ENCODE data around the gene NDC80.

Gene NDC80

GRCh38 chr18:2559249-2559648 lies 12.1 kb upstream of the NDC80 start:
- DNase-seq (ENCODE audit: low read depth) = no peak

- DNase-seq (ENCODE audit: low read depth) = no peak
Measured at GRCh38 chr18:2564373-2564772, 7.0 kb upstream of the NDC80 start.

GRCh38 chr18:2568129-2568528 lies 3.2 kb upstream of the NDC80 start:
- no peak for DNase-seq (ENCODE audit: low read depth)

- DNase-seq (ENCODE audit: low read depth) = no peak
Measured at GRCh38 chr18:2568605-2569004, 2.8 kb upstream of the NDC80 start.

- DNase-seq (ENCODE audit: low read depth) = no peak
Measured at GRCh38 chr18:2569338-2570207, 1.8 kb upstream of the NDC80 start.

- peak; percentile 39 for DNase-seq (ENCODE audit: low read depth)
Measured at GRCh38 chr18:2570772-2571199, 571 bp upstream of the NDC80 start.

GRCh38 chr18:2572171-2572569 lies 813 bp downstream of the NDC80 start:
- DNase-seq (ENCODE audit: low read depth) = no peak

GRCh38 chr18:2572892-2573291 lies 1.5 kb downstream of the NDC80 start:
- no peak for DNase-seq (ENCODE audit: low read depth)

GRCh38 chr18:2573408-2573807 lies 2.1 kb downstream of the NDC80 start:
- no peak for DNase-seq (ENCODE audit: low read depth)

GRCh38 chr18:2587788-2588187 lies 16.4 kb downstream of the NDC80 start:
- no peak for DNase-seq (ENCODE audit: low read depth)

- no peak for DNase-seq (ENCODE audit: low read depth)
Measured at GRCh38 chr18:2588666-2589344, 17.4 kb downstream of the NDC80 start.

GRCh38 chr18:2589345-2590068 lies 18.1 kb downstream of the NDC80 start:
- DNase-seq (ENCODE audit: low read depth) = no peak

GRCh38 chr18:2590303-2590702 lies 18.9 kb downstream of the NDC80 start:
- DNase-seq (ENCODE audit: low read depth) = no peak

GRCh38 chr18:2597639-2598038 lies 26.3 kb downstream of the NDC80 start:
- no peak for DNase-seq (ENCODE audit: low read depth)

- no peak for DNase-seq (ENCODE audit: low read depth)
Measured at GRCh38 chr18:2602844-2603243, 31.5 kb downstream of the NDC80 start.

GRCh38 chr18:2606335-2606734 lies 35.0 kb downstream of the NDC80 start:
- no peak for DNase-seq (ENCODE audit: low read depth)

- no peak for DNase-seq (ENCODE audit: low read depth)
Measured at GRCh38 chr18:2609604-2610003, 38.2 kb downstream of the NDC80 start.

- DNase-seq (ENCODE audit: low read depth) = no peak
Measured at GRCh38 chr18:2610549-2610948, 39.2 kb downstream of the NDC80 start.

- no peak for DNase-seq (ENCODE audit: low read depth)
Measured at GRCh38 chr18:2612996-2613395, 41.6 kb downstream of the NDC80 start.

- no peak for DNase-seq (ENCODE audit: low read depth)
Measured at GRCh38 chr18:2617401-2617998, 46.1 kb downstream of the NDC80 start.

- no peak for DNase-seq (ENCODE audit: low read depth)
Measured at GRCh38 chr18:2618009-2618408, 46.7 kb downstream of the NDC80 start.

- no peak for DNase-seq (ENCODE audit: low read depth)
Measured at GRCh38 chr18:2625217-2625616, 53.9 kb downstream of the NDC80 start.
